NT2/D1 (cell line): ENCODE data around the gene DEDD.

Source experiments
- DNase-seq: peaks from one replicate; pipeline ENCODE4 v3.0.0-alpha.2; 2011; ENCODE audit warnings: low read depth, low spot score
- H3K27me3 ChIP-seq: 2 replicates; pipeline ENCODE4 v1.6.0; 2011; ENCODE audit warnings: mild to moderate bottlenecking; ENCODE audit not compliant: insufficient read length, insufficient read depth
- H3K36me3 ChIP-seq: 2 replicates; pipeline ENCODE4 v1.6.1; 2011; ENCODE audit warnings: mild to moderate bottlenecking, low read length, mixed read lengths; ENCODE audit not compliant: insufficient read depth, insufficient read length
- H3K4me1 ChIP-seq: 2 replicates; pipeline ENCODE4 v1.5.1; 2011; ENCODE audit not compliant: insufficient read depth, insufficient read length
- H3K4me3 ChIP-seq: 2 replicates; pipeline ENCODE4 v1.5.1; 2011; ENCODE audit warnings: low read depth; ENCODE audit not compliant: insufficient read length
- H3K9ac ChIP-seq: 2 replicates; pipeline ENCODE4 v1.6.0; 2011; ENCODE audit warnings: low read depth; ENCODE audit not compliant: insufficient read length
- H3K9me3 ChIP-seq: 2 replicates; pipeline ENCODE4 v1.5.1; 2011; ENCODE audit warnings: mild to moderate bottlenecking, low read length; ENCODE audit not compliant: insufficient read depth
- SUZ12 ChIP-seq: IDR thresholded peaks from 2 replicates; pipeline ENCODE4 v1.6.1; 2011; ENCODE audit not compliant: insufficient read length, insufficient read depth; ENCODE audit errors: extremely low read depth
- YY1 ChIP-seq: IDR thresholded peaks from 2 replicates; pipeline ENCODE4 v1.6.1; 2011; ENCODE audit not compliant: insufficient read length, insufficient read depth
- ZNF274 ChIP-seq: IDR thresholded peaks from 2 replicates; pipeline ENCODE4 v1.6.1; 2011; ENCODE audit warnings: mild to moderate bottlenecking, low read depth, low read length

Gene DEDD

GRCh38 chr1:161083748-161084596 lies 48.5 kb downstream of the DEDD start:
- H3K36me3 ChIP-seq, result no peaks in the 10 kb centered on the region
- TF ChIP-seq SUZ12, result no peak
- no peak for TF ChIP-seq YY1
- TF ChIP-seq ZNF274, result no peak
- no peaks in the 10 kb centered on the region for H3K27me3 ChIP-seq
- H3K4me1 ChIP-seq, result peaks cover 47% of the 10 kb centered on the region
- DNase-seq, result no peak
- H3K9ac ChIP-seq, result peak overlapping the region; percentile 34
- H3K4me3 ChIP-seq, result no peak overlapping the region
- no peaks in the 10 kb centered on the region for H3K9me3 ChIP-seq

GRCh38 chr1:161082996-161083747 lies 49.3 kb downstream of the DEDD start:
- no peaks in the 10 kb centered on the region for H3K27me3 ChIP-seq
- no peak overlapping the region for H3K9ac ChIP-seq
- H3K9me3 ChIP-seq, result no peaks in the 10 kb centered on the region
- peaks cover 44% of the 10 kb centered on the region for H3K4me1 ChIP-seq
- H3K4me3 ChIP-seq, result no peak overlapping the region
- no peak for DNase-seq
- TF ChIP-seq YY1, result no peak
- no peak for TF ChIP-seq ZNF274
- TF ChIP-seq SUZ12, result no peak
- H3K36me3 ChIP-seq, result no peaks in the 10 kb centered on the region

- TF ChIP-seq SUZ12, result no peak
- TF ChIP-seq ZNF274, result no peak
- TF ChIP-seq YY1, result no peak
- no peaks in the 10 kb centered on the region for H3K36me3 ChIP-seq
- H3K27me3 ChIP-seq, result no peaks in the 10 kb centered on the region
- H3K9ac ChIP-seq, result no peak overlapping the region
- DNase-seq, result no peak
- no peaks in the 10 kb centered on the region for H3K9me3 ChIP-seq
- peaks cover 44% of the 10 kb centered on the region for H3K4me1 ChIP-seq
- no peak overlapping the region for H3K4me3 ChIP-seq
Measured at GRCh38 chr1:161082483-161082882, 50.0 kb downstream of the DEDD start.

- no peak overlapping the region for H3K9ac ChIP-seq
- no peaks in the 10 kb centered on the region for H3K9me3 ChIP-seq
- peaks cover 41% of the 10 kb centered on the region for H3K4me1 ChIP-seq
- TF ChIP-seq ZNF274 (no peak), SUZ12 (no peak), YY1 (no peak)
- H3K36me3 ChIP-seq, result no peaks in the 10 kb centered on the region
- H3K4me3 ChIP-seq, result no peak overlapping the region
- no peak for DNase-seq
- no peaks in the 10 kb centered on the region for H3K27me3 ChIP-seq
Measured at GRCh38 chr1:161081519-161081918, 50.9 kb downstream of the DEDD start.

- no peaks in the 10 kb centered on the region for H3K9me3 ChIP-seq
- no peak overlapping the region for H3K4me3 ChIP-seq
- DNase-seq, result no peak
- no peak for TF ChIP-seq ZNF274
- no peak for TF ChIP-seq SUZ12
- TF ChIP-seq YY1, result no peak
- no peaks in the 10 kb centered on the region for H3K27me3 ChIP-seq
- H3K36me3 ChIP-seq, result no peaks in the 10 kb centered on the region
- peaks cover 35% of the 10 kb centered on the region for H3K4me1 ChIP-seq
- H3K9ac ChIP-seq, result no peak overlapping the region
Measured at GRCh38 chr1:161080441-161081405, 51.7 kb downstream of the DEDD start.

- no peaks in the 10 kb centered on the region for H3K36me3 ChIP-seq
- H3K9me3 ChIP-seq, result no peaks in the 10 kb centered on the region
- no peak for TF ChIP-seq ZNF274
- TF ChIP-seq YY1, result no peak
- no peak for TF ChIP-seq SUZ12
- H3K4me3 ChIP-seq, result no peak overlapping the region
- no peak overlapping the region for H3K9ac ChIP-seq
- DNase-seq, result no peak
- H3K27me3 ChIP-seq, result no peaks in the 10 kb centered on the region
- H3K4me1 ChIP-seq, result peaks cover 31% of the 10 kb centered on the region
Measured at GRCh38 chr1:161079436-161080110, 52.9 kb downstream of the DEDD start.
